Neural progenitor cell (in vitro differentiated cells): ENCODE data around the gene NHEJ1. TPM values are rescaled to one million over a fixed set of nuclear protein-coding genes. Genes with fewer than 3 reads are reported as not detected.

ENCODE experiments used
- DNase-seq: peaks from one replicate; pipeline ENCODE4 v3.0.0-alpha.2; 2016; ENCODE audit warnings: low spot score
- H2AFZ ChIP-seq: fragments of 200-600 bp; sonication (generic); replicated peaks from 2 replicates; pipeline ENCODE4 v1.6.1; 2016; ENCODE audit warnings: antibody characterized with exemption
- H3F3A ChIP-seq: fragments of 200-600 bp; sonication (generic); 2 replicates; pipeline ENCODE4 v1.6.1; 2016; ENCODE audit warnings: antibody characterized with exemption, low read depth
- H3K27ac ChIP-seq: fragments of 200-600 bp; sonication (generic); 2 replicates; pipeline ENCODE4 v1.5.1; 2016; ENCODE audit warnings: mild to moderate bottlenecking
- H3K27me3 ChIP-seq: fragments of 200-600 bp; sonication (generic); 2 replicates; pipeline ENCODE4 v1.6.1; 2016; ENCODE audit warnings: mild to moderate bottlenecking, moderate library complexity
- H3K36me3 ChIP-seq: fragments of 200-600 bp; sonication (generic); 2 replicates; pipeline ENCODE4 v1.5.1; 2016
- H3K4me1 ChIP-seq: fragments of 200-600 bp; sonication (generic); 2 replicates; pipeline ENCODE4 v1.6.1; 2016; ENCODE audit warnings: mixed run types
- H3K4me2 ChIP-seq: fragments of 200-600 bp; sonication (generic); 2 replicates; pipeline ENCODE4 v1.6.1; 2016
- H3K4me3 ChIP-seq: fragments of 200-600 bp; sonication (generic); 2 replicates; pipeline ENCODE4 v1.5.1; 2016
- H3K79me2 ChIP-seq: fragments of 200-600 bp; sonication (generic); 2 replicates; pipeline ENCODE4 v1.6.1; 2016; ENCODE audit warnings: low read depth
- H3K9ac ChIP-seq: fragments of 200-600 bp; sonication (generic); 2 replicates; pipeline ENCODE4 v1.6.1; 2016
- H3K9me3 ChIP-seq: fragments of 200-600 bp; sonication (generic); 2 replicates; pipeline ENCODE4 v1.5.1; 2016; ENCODE audit warnings: low read depth
- H4K20me1 ChIP-seq: fragments of 200-600 bp; sonication (generic); 2 replicates; pipeline ENCODE4 v1.6.1; 2016; ENCODE audit warnings: low read depth
- H3K27ac Mint-ChIP-seq: 3 replicates; pipeline ENCODE4 v1.8.0; 2021; ENCODE audit warnings: mixed read lengths
- H3K27me3 Mint-ChIP-seq: 2 replicates; pipeline ENCODE4 v1.8.0; 2022; ENCODE audit warnings: low read depth, mild to moderate bottlenecking, inconsistent platforms, moderate library complexity, mixed read lengths; ENCODE audit not compliant: insufficient read depth
- H3K36me3 Mint-ChIP-seq: 3 replicates; pipeline ENCODE4 v1.8.0; 2021; ENCODE audit warnings: mixed read lengths
- H3K4me1 Mint-ChIP-seq: 3 replicates; pipeline ENCODE4 v1.8.0; 2021; ENCODE audit warnings: mixed read lengths
- H3K4me3 Mint-ChIP-seq: 3 replicates; pipeline ENCODE4 v1.8.0; 2021; ENCODE audit warnings: mild to moderate bottlenecking, moderate library complexity, mixed read lengths
- H3K9me3 Mint-ChIP-seq: 3 replicates; pipeline ENCODE4 v1.8.0; 2020; ENCODE audit warnings: mixed read lengths
- EZH2 ChIP-seq: fragments of 200-600 bp; sonication (generic); IDR thresholded peaks from 2 replicates; pipeline ENCODE4 v1.6.1; 2017; ENCODE audit warnings: antibody characterized with exemption, mild to moderate bottlenecking, moderate library complexity
- EZH2phosphoT487 ChIP-seq: fragments of 200-600 bp; sonication (generic); IDR thresholded peaks from 2 replicates; pipeline ENCODE4 v1.6.1; 2017; ENCODE audit warnings: antibody characterized with exemption
- total RNA-seq: library from RNA; depleted of rRNA; stranded (reverse); fragments of >200 nt; gene quantifications from 2 replicates; pipeline ENCODE4 v1.2.3, GENCODE V29; 2015; ENCODE audit warnings: low replicate concordance
- TF ChIP-seq, protein P1 (sequence below): fragments of 200-600 bp; sonication (generic); IDR thresholded peaks from 2 replicates; pipeline ENCODE4 v1.5.1; 2017; ENCODE audit warnings: antibody characterized with exemption, mild to moderate bottlenecking

The NHEJ1 gene
- total RNA-seq, 1 donor from 2014 or later, result 25.5 TPM

DNA sequence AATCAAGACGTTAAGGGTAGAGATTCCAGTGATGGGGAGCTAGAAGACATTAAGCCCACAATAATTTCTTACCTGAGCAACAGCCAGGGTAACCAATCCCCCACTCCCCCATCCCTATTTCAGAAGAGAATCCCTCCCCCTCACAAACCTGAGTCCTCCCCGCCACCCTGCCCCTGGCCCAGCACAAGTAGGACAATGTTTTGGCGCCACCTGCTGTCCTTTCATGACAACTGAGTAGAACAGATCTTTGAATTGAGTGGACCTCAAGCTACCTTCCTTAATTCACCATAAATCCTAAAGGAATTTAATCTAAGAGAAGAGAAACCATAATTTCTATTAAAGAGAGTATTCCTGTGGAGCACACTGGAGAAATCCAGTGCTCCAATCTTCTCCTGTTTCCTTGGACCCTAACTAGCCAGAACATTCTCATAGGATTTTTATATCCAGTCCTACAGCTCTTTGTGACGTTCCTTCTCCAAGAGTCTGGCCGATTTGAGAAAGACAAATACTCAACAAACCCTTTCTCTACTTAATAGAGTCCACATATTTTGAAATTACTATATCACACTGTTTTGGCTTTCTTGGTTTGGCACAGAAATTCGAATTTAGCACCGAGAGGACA lies 41.1 kb downstream of the NHEJ1 start:
- Histone ChIP-seq H3K9ac (no peak overlapping the region), H2AFZ (no peak overlapping the region), H3F3A (no peaks in the 10 kb centered on the region), H3K27ac (no peak overlapping the region), H3K4me3 (no peak overlapping the region), H3K79me2 (no peaks in the 10 kb centered on the region), H3K9me3 (no peaks in the 10 kb centered on the region), H4K20me1 (peaks cover 31% of the 10 kb centered on the region), H3K4me1 (peaks cover 3% of the 10 kb centered on the region), H3K27me3 (no peaks in the 10 kb centered on the region), H3K36me3 (no peaks in the 10 kb centered on the region), H3K4me2 (no peak overlapping the region)
- TF ChIP-seq EZH2, result no peak
- TF ChIP-seq, protein P1, sequence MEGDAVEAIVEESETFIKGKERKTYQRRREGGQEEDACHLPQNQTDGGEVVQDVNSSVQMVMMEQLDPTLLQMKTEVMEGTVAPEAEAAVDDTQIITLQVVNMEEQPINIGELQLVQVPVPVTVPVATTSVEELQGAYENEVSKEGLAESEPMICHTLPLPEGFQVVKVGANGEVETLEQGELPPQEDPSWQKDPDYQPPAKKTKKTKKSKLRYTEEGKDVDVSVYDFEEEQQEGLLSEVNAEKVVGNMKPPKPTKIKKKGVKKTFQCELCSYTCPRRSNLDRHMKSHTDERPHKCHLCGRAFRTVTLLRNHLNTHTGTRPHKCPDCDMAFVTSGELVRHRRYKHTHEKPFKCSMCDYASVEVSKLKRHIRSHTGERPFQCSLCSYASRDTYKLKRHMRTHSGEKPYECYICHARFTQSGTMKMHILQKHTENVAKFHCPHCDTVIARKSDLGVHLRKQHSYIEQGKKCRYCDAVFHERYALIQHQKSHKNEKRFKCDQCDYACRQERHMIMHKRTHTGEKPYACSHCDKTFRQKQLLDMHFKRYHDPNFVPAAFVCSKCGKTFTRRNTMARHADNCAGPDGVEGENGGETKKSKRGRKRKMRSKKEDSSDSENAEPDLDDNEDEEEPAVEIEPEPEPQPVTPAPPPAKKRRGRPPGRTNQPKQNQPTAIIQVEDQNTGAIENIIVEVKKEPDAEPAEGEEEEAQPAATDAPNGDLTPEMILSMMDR, result peak; percentile 91
- Mint-ChIP-seq H3K27ac (no peak overlapping the region), H3K27me3 (peaks cover 2% of the 10 kb centered on the region), H3K4me1 (peaks cover 11% of the 10 kb centered on the region), H3K4me3 (no peak overlapping the region), H3K9me3 (no peaks in the 10 kb centered on the region), H3K36me3 (no peaks in the 10 kb centered on the region)
- peak; percentile 81 for DNase-seq

DNA sequence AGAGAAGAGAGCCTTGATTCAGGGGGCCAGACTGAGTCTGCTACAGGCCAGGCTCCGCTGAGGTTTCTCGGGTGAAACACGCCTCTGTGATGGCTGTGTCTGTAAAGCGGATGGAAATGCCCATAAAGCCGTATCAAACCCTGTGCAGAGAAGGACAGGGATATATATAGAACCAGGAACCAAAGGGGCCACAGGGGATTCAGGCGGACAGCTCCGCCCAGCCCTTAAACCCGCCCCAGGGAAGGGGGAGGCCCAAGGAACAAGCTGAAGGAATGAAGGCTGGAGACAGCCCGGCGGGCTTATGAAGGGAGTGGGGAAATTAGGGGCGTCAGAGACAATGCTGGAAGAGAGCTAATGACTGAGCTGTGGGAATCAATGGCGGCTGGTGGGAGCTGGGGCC lies 42.1 kb downstream of the NHEJ1 start:
- H2AFZ ChIP-seq, result no peak overlapping the region
- H3K27me3 ChIP-seq, result no peaks in the 10 kb centered on the region
- peak; percentile 23 for DNase-seq
- Mint-ChIP-seq H3K27ac (no peak overlapping the region), H3K4me3 (no peak overlapping the region), H3K27me3 (peaks cover 2% of the 10 kb centered on the region), H3K4me1 (peaks cover 11% of the 10 kb centered on the region), H3K36me3 (no peaks in the 10 kb centered on the region), H3K9me3 (no peaks in the 10 kb centered on the region)
- H3K4me2 ChIP-seq, result no peak overlapping the region
- H3K4me3 ChIP-seq, result no peak overlapping the region
- H3K4me1 ChIP-seq, result peaks cover 3% of the 10 kb centered on the region
- H3K36me3 ChIP-seq, result no peaks in the 10 kb centered on the region
- H3F3A ChIP-seq, result no peaks in the 10 kb centered on the region
- H3K9ac ChIP-seq, result no peak overlapping the region
- no peak overlapping the region for H3K27ac ChIP-seq
- TF ChIP-seq, protein P1, result no peak
- TF ChIP-seq EZH2 (no peak), EZH2phosphoT487 (no peak)
- H3K79me2 ChIP-seq, result no peaks in the 10 kb centered on the region
- no peaks in the 10 kb centered on the region for H3K9me3 ChIP-seq
- peaks cover 25% of the 10 kb centered on the region for H4K20me1 ChIP-seq

GRCh38 chr2:219116776-219117646 lies 43.6 kb downstream of the NHEJ1 start:
- DNase-seq, result no peak
- Histone ChIP-seq H3K79me2 (no peaks in the 10 kb centered on the region), H4K20me1 (peaks cover 23% of the 10 kb centered on the region), H3K9me3 (no peaks in the 10 kb centered on the region), H3K27ac (no peak overlapping the region), H2AFZ (no peak overlapping the region), H3K27me3 (no peaks in the 10 kb centered on the region), H3K4me1 (peaks cover 3% of the 10 kb centered on the region), H3K4me3 (no peak overlapping the region), H3F3A (no peaks in the 10 kb centered on the region), H3K36me3 (no peaks in the 10 kb centered on the region), H3K4me2 (no peak overlapping the region), H3K9ac (no peak overlapping the region)
- no peaks in the 10 kb centered on the region for H3K4me1 Mint-ChIP-seq
- no peaks in the 10 kb centered on the region for H3K36me3 Mint-ChIP-seq
- no peak overlapping the region for H3K4me3 Mint-ChIP-seq
- no peaks in the 10 kb centered on the region for H3K9me3 Mint-ChIP-seq
- TF ChIP-seq EZH2 (no peak), EZH2phosphoT487 (no peak)
- TF ChIP-seq, protein P1, result no peak
- H3K27ac Mint-ChIP-seq, result no peak overlapping the region
- peaks cover 2% of the 10 kb centered on the region for H3K27me3 Mint-ChIP-seq
